HepG2 (cell line): ENCODE results near the gene RBFOX1. TPM values are rescaled to one million over a fixed set of nuclear protein-coding genes. Genes with fewer than 3 reads are reported as not detected.

Experiments used
- ATAC-seq: fragments of 200-7000 bp; cut with Tn5 transposase; 3 replicates; pipeline ENCODE4 v1.9.1; 2020; ENCODE audit warnings: mild to moderate bottlenecking, moderate library complexity
- BruUV-seq: library from RNA; stranded (reverse); fragments of 400-500 nt; replicated peaks from 2 replicates; lab custom pipeline; 2021; lab: Mats Ljungman, UMichigan
- CTCF ChIA-PET: fragments of 300-600 bp; formaldehyde crosslinking; extraction: SDS; loops from one replicate; lab custom pipeline; 2021; ENCODE audit warnings: low total read pairs, inconsistent platforms, low intra/inter-chr PET ratio; lab: Yijun Ruan, JAX
- POLR2A ChIA-PET: fragments of 350-600 bp; sonication (Branson Sonifier 250); formaldehyde crosslinking; loops from one replicate; lab custom pipeline; 2020; ENCODE audit warnings: antibody characterized with exemption, inconsistent platforms; lab: Yijun Ruan, JAX
- DNase-seq: peaks from one replicate; pipeline ENCODE4 v3.0.0-alpha.2; 2015; ENCODE audit warnings: low spot score
- FAIRE-seq: peaks from 3 replicates; lab custom pipeline; 2011; peaks lifted over from hg19 to GRCh38; lab: Jason Lieb, UNC
- H2AFZ ChIP-seq: one replicate; pipeline ENCODE4 v1.6.1; 2011; ENCODE audit warnings: low read length, inconsistent platforms
- H3K27ac ChIP-seq: fragments of 300-600 bp; 3 replicates; pipeline ENCODE4 v1.8.0; 2011; ENCODE audit warnings: mixed run types, mild to moderate bottlenecking, mixed read lengths, low read length, inconsistent platforms; ENCODE audit not compliant: insufficient read depth; ENCODE audit errors: extremely low read length
- H3K27me3 ChIP-seq, 2 experiments: fragments of 200-600 bp in 1 of 2; 2 replicates in 1 of 2; 3 replicates in 1 of 2; pipeline versions ENCODE4 v1.6.0 to v1.8.0; 2011; ENCODE audit warnings: low read length in 2 of 2, mild to moderate bottlenecking in 2 of 2, moderate library complexity in 2 of 2, inconsistent platforms in 1 of 2; ENCODE audit not compliant: insufficient read depth in 2 of 2, control insufficient read depth in 1 of 2
- H3K36me3 ChIP-seq, 2 experiments: fragments of 200-600 bp in 1 of 2; replicated peaks in 1 of 2; 2 replicates in 1 of 2; 3 replicates in 1 of 2; pipeline versions ENCODE4 v1.5.1 to v1.8.0; 2011; ENCODE audit warnings: low read length in 2 of 2, inconsistent platforms in 1 of 2; ENCODE audit not compliant: insufficient read depth in 2 of 2, control insufficient read depth in 1 of 2
- H3K4me1 ChIP-seq: 2 replicates; pipeline ENCODE4 v1.5.1; 2012; ENCODE audit warnings: low read length, inconsistent platforms; ENCODE audit not compliant: insufficient read depth
- H3K4me2 ChIP-seq: 2 replicates; pipeline ENCODE4 v1.6.0; 2011; ENCODE audit warnings: low read depth, low read length, inconsistent platforms
- H3K4me3 ChIP-seq, 3 experiments: fragments of 200-600 bp in 1 of 3; sonication (generic), shearing (Covaris generic) in 1 of 3; replicated peaks in 1 of 3; 2 replicates each; pipeline ENCODE4 v1.5.1; 2011 to 2016; ENCODE audit warnings: low read length in 3 of 3, inconsistent platforms in 2 of 3, low read depth in 2 of 3, mild to moderate bottlenecking in 2 of 3, control low read depth in 1 of 3, mixed read lengths in 1 of 3; ENCODE audit not compliant: insufficient read depth in 1 of 3
- H3K79me2 ChIP-seq: one replicate; pipeline ENCODE4 v1.6.1; 2011; ENCODE audit warnings: low read length, inconsistent platforms; ENCODE audit not compliant: insufficient read depth
- H3K9ac ChIP-seq: 2 replicates; pipeline ENCODE4 v1.6.0; 2011; ENCODE audit warnings: mild to moderate bottlenecking, low read depth, low read length, inconsistent platforms; ENCODE audit not compliant: insufficient read depth
- H3K9me3 ChIP-seq: 2 replicates; pipeline ENCODE4 v1.5.1; 2012; ENCODE audit warnings: mild to moderate bottlenecking, low read length
- H4K20me1 ChIP-seq: 2 replicates; pipeline ENCODE4 v1.6.0; 2011; ENCODE audit warnings: inconsistent platforms, mild to moderate bottlenecking, low read length, moderate library complexity; ENCODE audit not compliant: insufficient read depth
- CENPBD1 ChIP-seq: sonication (generic); formaldehyde crosslinking; IDR thresholded peaks from 2 replicates; pipeline ENCODE4 v1.8.0; 2022; ENCODE audit warnings: missing genetic modification reagents, low read depth, mild to moderate bottlenecking, borderline replicate concordance
- HIC2 ChIP-seq: sonication (generic); formaldehyde crosslinking; IDR thresholded peaks from 2 replicates; pipeline ENCODE4 v1.9.0; 2022; ENCODE audit warnings: low read depth, missing genetic modification reagents
- MAFF ChIP-seq: IDR thresholded peaks from 2 replicates; pipeline ENCODE4 v1.6.1; 2011; ENCODE audit warnings: low read depth, low read length, improper control_type of control experiment
- MAFK ChIP-seq, 2 experiments: IDR thresholded peaks in 1 of 2; conservative IDR thresholded peaks in 1 of 2; 2 replicates each; pipeline ENCODE4 v1.6.1; 2011; ENCODE audit warnings: improper control_type of control experiment in 2 of 2, low read length in 2 of 2
- ONECUT2 ChIP-seq: sonication (generic); formaldehyde crosslinking; IDR thresholded peaks from 2 replicates; pipeline ENCODE4 v1.4.0; 2020; ENCODE audit warnings: missing genetic modification reagents
- STAG1 ChIP-seq: sonication (generic); formaldehyde crosslinking; IDR thresholded peaks from 2 replicates; pipeline ENCODE4 v1.4.0; 2020; ENCODE audit warnings: missing genetic modification reagents
- TBX3 ChIP-seq: fragments of 450-650 bp; IDR thresholded peaks from 2 replicates; pipeline ENCODE4 v1.6.1; 2017; ENCODE audit warnings: antibody characterized with exemption, mild to moderate bottlenecking, inconsistent platforms, borderline replicate concordance
- TSC22D2 ChIP-seq: sonication (generic); formaldehyde crosslinking; IDR thresholded peaks from 2 replicates; pipeline ENCODE4 v1.5.1; 2020; ENCODE audit warnings: missing genetic modification reagents, mild to moderate bottlenecking, borderline replicate concordance
- ZNF101 ChIP-seq: sonication (generic); formaldehyde crosslinking; IDR thresholded peaks from 2 replicates; pipeline ENCODE4 v1.4.0; 2020; ENCODE audit warnings: mild to moderate bottlenecking, low read depth, missing genetic modification reagents, borderline replicate concordance
- ZNF180 ChIP-seq: sonication (generic); formaldehyde crosslinking; IDR thresholded peaks from 2 replicates; pipeline ENCODE4 v1.4.0; 2020; ENCODE audit warnings: low read depth, missing genetic modification reagents, borderline replicate concordance
- ZNF580 ChIP-seq: IDR thresholded peaks from 2 replicates; pipeline ENCODE4 v1.6.1; 2016; ENCODE audit warnings: low read depth, borderline replicate concordance
- WGBS: methylation state at CpG from one replicate; pipeline ENCODE4 v1.1.6; 2017; ENCODE audit warnings: low lambda C conversion rate; 5-methylcytosine and 5-hydroxymethylcytosine counted together
- in situ Hi-C: cut with HindIII; loops from 2 replicates; pipeline ENCODE4 v1.10.0; 2017; ENCODE audit warnings: low pct_unique_long_range_greater_than_20kb; ENCODE audit not compliant: extremely low pct_ligation_motif_present
- intact Hi-C: fragments of 100-400 bp; cut with micrococcal nuclease; formaldehyde crosslinking; loops from one replicate; pipeline ENCODE4 v1.10.0; 2022; ENCODE audit not compliant: unreplicated experiment
- polyA plus RNA-seq, 8 experiments: library from polyadenylated mRNA; depleted of rRNA in 3 of 8; stranded (reverse) in 7 of 8; unstranded in 1 of 8; fragments of >200 nt; fragmentation: Illumina TruSeq in 4 of 8; extraction: Trizol in 4 of 8; gene quantifications; 2 replicates each; pipeline versions ENCODE4 v1.2.1 to v1.2.3, GENCODE V29; 2011 to 2016; ENCODE audit warnings: low read depth in 4 of 8, missing spikeins in 1 of 8, mixed read lengths in 1 of 8; ENCODE audit not compliant: insufficient read depth in 1 of 8
- total RNA-seq, 5 experiments: library from RNA; depleted of rRNA; stranded (reverse); fragments of >200 nt; fragmentation: Illumina TruSeq; extraction: Trizol; gene quantifications; 2 replicates each; pipeline ENCODE4 v1.2.3, GENCODE V29; 2016; ENCODE audit warnings: low read depth in 1 of 5

The RBFOX1 gene
- total and polyA plus RNA-seq, 2 of the 13 experiments (the other 11 are each of a cell fraction or from before 2014, with no cell fraction given): not detected

- POLR2A ChIA-PET: no interaction called here
- 36% methylated on average over 5 of the region's 5 CpGs for WGBS
- BruUV-seq: no TSS peak
Measured at GRCh38 chr16:7400117-7400890, 67.7 kb downstream of the RBFOX1 start.

GRCh38 chr16:7404217-7404616, 71.6 kb downstream of the RBFOX1 start:
- H3K4me1 ChIP-seq: no peaks in the 10 kb centered on the region
- in situ Hi-C loops (no loop called here), intact Hi-C loops (no loop called here)
- WGBS: 2% methylated on average over 5 of the region's 5 CpGs
- ATAC-seq: no peak
- H3K4me2 ChIP-seq: no peak overlapping the region
- no peak for TF ChIP-seq STAG1
- no peak for TF ChIP-seq ONECUT2 (CRISPR knock-in tag)
- TF ChIP-seq ZNF580: no peak
- TF ChIP-seq CENPBD1 (CRISPR knock-in tag): no peak
- TF ChIP-seq ZNF101 (CRISPR knock-in tag): no peak
- TF ChIP-seq HIC2 (CRISPR knock-in tag): no peak
- no peak for TF ChIP-seq ZNF180 (CRISPR knock-in tag)
- TF ChIP-seq TBX3: no peak
- peaks cover 0 to 23% of the 10 kb centered on the region in 2 experiments; a peak in 2 of 5 replicates for H3K27me3 ChIP-seq
- no TSS peak for BruUV-seq
- CTCF ChIA-PET: no interaction called here
- FAIRE-seq: no peak
- POLR2A ChIA-PET: no interaction called here
- H2AFZ ChIP-seq: no peak overlapping the region
- no peaks in the 10 kb centered on the region for H3K9me3 ChIP-seq
- no peak overlapping the region for H3K27ac ChIP-seq
- H3K9ac ChIP-seq: no peak overlapping the region
- no peak overlapping the region for H3K4me3 ChIP-seq
- no peaks in the 10 kb centered on the region for H3K79me2 ChIP-seq
- H4K20me1 ChIP-seq: no peaks in the 10 kb centered on the region
- H3K36me3 ChIP-seq: no peaks in the 10 kb centered on the region
- no peak for DNase-seq

More at GRCh38 chr16:7400117-7400890, 67.7 kb downstream of the RBFOX1 start:
- Histone ChIP-seq H3K27ac (no peak overlapping the region), H3K27me3 (peaks cover 0 to 7% of the 10 kb centered on the region in 2 experiments; a peak in 1 of 5 replicates), H2AFZ (no peak overlapping the region), H3K9ac (no peak overlapping the region), H4K20me1 (no peaks in the 10 kb centered on the region), H3K79me2 (no peaks in the 10 kb centered on the region), H3K4me3 (no peak overlapping the region), H3K4me1 (no peaks in the 10 kb centered on the region), H3K9me3 (no peaks in the 10 kb centered on the region), H3K36me3 (no peaks in the 10 kb centered on the region), H3K4me2 (no peak overlapping the region)
- intact Hi-C loops: no loop called here
- TF ChIP-seq MAFK (conservative IDR thresholded peaks at IDR 0.05 in 1 of 2, IDR thresholded peaks at IDR 0.05 in 1 of 2; ENCODE audit: low read length in 2 of 2) (peak; percentile 17 to 49; a peak in 3 of 4 replicates), TSC22D2 (no peak), MAFF (0 out of 2 replicates have a peak, but pooled peaks have one; percentile 22)
- CTCF ChIA-PET: no interaction called here
- no peak for FAIRE-seq
- in situ Hi-C loops: no loop called here
- no peak for DNase-seq
- ATAC-seq: no peak
